GM03348 (cell line): ENCODE data around the gene ADAMTSL1.
A peak's percentile ranks its signal among the peaks of the same experiment; 100 is the strongest.

ENCODE experiments used
- DNase-seq: peaks from one replicate; pipeline ENCODE4 v3.0.0; 2012; ENCODE audit warnings: low spot score

ADAMTSL1 gene

DNA sequence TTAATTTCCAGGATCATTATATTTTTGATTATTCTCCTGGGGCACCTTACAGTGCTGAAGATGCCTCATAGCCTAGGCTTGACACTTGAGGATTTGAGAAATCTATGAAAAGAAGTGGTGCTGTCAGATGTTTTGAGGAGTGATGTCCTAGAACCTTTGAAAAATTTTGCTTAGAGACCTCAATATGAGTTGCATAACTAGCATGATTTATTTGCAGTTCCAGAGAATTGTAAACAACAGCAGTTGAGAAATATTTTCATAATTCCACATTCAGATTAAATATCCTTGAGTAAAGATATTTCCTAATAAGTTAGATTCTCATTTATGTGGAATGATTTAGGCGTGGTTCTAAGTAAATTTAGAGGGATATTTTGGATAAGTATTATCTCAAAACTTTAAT is 225.8 kb downstream of the ADAMTSL1 start:
- peak; percentile 19 for DNase-seq

DNA sequence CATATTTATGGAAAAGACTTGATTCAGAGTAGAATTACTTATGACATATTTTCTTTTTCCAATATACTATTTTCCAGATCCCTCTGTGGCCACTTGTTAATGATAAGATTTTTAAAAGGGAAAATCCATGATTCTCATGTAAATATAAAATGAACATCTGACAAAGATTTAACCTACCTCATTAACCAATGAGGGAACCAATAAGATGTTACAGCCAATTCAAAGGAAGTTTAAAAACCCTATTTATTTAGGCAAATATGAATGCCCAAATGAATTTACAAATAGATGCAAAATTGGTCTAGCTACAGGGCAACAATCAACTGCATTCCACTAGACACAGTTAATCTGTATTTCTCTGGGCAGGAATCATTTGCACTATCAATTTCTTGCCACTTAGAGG is 226.8 kb downstream of the ADAMTSL1 start:
- DNase-seq, result no peak

DNA sequence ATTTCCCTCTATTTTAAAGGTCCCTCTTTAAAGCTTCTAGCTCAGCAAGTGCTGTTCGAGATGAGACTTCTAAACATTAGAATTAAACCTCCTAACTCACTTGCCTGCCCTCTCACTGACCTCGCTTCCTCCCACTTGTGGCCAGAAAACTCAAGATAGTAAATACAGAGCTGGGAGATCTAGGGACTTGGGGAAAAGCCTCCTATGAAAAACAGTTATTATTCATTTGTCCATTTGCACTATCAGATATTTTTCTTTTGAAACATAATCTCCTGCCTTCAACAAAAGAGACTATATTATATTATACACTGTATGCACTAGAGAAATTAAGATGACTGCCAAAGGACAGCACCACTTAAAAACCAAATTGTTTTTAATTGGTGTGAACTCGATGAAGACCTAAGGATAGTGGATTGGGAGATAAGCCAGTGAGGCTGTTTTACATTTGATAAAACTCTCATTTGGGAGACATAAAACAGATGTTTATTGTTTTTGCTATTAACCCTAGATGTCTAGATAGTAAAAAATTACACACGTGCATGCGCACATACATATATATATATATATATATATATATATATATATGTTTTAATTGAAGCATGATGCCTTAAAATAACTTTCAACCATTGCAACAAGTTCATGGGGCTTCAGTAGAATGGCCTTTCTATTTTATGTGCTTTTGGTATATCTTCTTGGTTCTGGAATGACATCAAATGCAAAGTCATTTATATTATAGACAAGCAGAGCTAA is 229.4 kb downstream of the ADAMTSL1 start:
- DNase-seq, result no peak

DNA sequence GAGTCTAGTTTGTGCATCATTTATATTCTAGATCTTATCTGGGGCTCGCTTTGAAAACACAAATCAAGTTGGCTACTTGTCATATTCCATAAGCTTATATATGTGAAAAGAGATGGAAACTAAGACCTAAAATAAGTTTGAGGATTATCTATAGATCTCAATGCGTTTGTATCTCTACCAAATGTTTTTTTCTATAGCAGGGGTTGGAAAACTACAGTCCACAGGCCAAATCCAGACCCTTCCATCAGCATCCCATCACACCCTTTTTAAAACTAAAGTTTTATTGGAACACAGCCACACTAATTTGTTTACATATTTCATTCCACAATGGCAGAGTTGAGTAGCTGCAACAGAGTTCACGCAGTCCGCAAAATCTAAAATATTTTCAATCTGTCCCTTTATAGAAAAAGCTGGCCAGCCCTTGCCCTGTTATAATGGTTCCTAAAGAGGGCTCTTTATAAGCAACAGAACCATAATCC is 230.0 kb downstream of the ADAMTSL1 start:
- DNase-seq, result no peak

DNA sequence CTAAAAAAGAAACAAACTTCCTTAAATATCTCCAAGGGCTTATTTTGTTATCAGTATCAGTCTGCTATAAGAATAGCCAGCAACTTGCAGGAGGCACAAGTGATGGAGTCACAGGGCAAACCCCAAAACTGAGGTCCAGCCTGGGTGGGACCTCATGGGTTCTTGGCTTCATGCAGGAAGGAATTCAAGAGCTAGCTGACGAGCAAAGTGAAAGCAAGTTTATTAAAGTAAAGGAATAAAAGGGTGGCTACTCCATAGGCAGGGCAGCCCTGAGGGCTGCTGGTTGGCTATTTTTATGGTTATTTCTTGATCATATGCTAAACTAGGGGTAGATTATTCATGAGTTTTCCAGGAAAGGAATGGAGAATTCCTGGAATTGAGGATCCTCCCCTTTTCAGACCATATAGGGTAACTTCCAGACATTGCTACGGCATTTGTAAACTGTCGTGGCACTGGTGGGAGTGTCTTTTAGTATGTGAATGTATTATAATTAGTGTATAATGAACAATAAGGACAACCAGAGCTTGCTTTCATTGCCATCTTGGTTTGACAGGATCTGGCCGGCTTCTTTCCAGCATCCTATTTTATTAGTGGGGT is 231.9 kb downstream of the ADAMTSL1 start:
- DNase-seq, result no peak

DNA sequence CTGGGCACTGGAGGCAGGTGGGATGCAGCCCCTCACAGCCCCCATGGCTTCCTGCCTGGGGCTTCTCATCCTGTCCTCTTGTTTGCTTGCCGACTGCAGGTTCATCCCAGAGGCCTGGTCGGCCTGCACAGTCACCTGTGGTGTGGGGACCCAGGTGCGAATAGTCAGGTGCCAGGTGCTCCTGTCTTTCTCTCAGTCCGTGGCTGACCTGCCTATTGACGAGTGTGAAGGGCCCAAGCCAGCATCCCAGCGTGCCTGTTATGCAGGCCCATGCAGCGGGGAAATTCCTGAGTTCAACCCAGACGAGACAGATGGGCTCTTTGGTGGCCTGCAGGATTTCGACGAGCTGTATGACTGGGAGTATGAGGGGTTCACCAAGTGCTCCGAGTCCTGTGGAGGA is 232.7 kb downstream of the ADAMTSL1 start:
- DNase-seq, result no peak

DNA sequence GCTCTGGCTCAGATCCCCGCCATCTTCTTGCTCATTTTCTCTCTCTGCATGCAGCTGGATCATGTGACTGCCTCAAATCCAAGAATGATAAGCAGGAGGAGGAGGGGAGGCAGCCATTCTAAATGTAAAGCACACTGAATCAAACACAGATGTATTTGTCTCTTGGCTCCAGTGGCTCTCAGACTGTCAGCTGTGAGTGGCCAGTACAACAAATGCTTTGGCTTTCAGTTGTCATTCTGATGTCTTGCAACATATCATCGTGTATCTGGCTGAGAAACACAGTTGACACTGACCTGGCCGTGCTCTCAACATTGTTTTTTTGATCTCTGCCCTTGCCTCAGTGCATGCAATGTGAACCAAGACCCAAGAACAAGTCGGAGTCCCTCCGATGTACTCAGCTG is 233.1 kb downstream of the ADAMTSL1 start:
- DNase-seq, result peak; percentile 45

DNA sequence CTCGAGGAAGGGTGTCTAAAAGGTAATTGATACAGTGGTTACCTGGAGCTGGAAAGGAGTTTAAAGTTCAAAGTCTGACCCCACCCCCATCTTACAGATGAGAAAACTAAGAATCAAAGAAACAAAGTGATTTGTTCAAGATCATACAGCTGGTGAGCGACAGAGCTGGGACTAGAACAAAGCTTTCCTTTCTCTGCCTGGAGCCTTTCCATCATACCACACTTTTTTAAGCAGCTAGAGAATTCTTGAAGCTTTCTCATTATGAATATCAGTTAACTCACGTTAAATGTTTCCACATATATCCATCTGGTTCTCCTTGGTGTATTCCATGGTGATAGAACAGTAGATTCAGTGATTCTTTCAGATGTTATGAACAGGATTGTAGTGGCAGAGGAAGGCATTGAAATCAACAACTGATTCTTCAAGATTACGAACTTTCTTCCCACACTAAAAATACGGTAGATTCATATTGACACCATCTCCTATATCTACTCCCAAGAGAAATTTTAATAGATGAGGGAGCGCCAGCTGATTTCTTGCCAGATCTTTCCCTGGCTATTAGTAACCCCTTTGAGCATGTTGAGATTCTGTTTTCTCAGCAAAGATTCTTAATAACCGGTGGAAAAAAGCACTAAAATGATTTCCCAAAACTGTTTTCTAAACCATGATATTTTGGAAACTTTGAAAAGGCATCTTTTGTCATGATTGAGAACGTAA is 233.7 kb downstream of the ADAMTSL1 start:
- no peak for DNase-seq

DNA sequence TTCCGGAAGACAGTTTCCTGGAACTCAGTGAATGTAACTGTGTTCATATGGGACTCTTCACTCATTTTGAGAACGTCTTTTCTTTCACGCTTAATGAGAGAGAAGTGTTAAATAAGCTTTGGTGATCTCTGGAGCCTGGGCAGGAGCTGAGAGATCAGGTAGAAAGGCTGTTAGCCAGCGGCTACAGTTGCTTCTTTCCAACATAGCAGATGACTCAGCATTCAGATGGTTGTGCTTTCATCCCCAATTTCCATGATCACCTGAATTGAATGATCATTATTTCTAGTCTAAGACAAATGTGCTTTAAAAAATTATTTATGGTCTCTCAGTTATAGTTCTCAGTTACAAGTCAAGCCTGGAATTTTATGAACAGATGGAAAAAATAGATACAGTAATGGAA is 234.5 kb downstream of the ADAMTSL1 start:
- no peak for DNase-seq

DNA sequence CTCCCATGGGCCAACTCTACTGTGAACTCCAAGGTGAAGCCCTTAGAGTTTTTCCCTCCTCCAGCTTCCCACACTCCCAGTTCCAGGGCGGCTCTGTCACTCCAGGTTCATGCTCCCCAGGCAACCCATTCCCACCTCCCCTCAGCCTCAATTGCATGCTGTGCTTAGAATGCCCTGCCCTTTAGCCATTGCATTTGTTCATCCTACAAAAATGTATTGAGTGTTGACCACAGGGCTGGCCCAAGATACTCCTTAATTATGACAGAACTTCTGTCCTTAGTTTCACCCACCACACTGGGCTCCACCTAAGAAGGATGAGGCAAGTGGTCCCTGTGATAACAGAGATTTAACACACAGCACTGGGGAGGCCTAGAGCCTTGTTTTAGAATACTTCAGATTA is 236.1 kb downstream of the ADAMTSL1 start:
- DNase-seq, result peak; percentile 68

DNA sequence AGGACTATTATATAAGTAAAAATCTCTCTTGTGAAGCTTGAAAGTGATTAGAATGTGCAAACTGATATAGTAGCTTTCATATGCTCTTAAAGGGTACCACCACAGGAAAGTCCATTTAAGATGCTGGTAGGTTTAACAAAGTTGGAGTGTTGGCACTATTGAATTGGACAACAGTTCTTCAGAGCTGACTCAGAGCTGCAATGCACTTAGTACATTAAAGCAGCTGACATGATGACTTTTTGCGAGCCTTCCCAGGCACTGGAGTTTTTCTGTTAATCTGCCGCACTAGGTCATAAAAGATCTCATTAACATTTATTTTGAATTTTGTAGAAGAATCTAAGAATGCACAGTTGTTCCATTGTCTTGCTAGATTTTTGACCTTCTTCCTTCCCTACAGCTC is 243.8 kb downstream of the ADAMTSL1 start:
- no peak for DNase-seq

DNA sequence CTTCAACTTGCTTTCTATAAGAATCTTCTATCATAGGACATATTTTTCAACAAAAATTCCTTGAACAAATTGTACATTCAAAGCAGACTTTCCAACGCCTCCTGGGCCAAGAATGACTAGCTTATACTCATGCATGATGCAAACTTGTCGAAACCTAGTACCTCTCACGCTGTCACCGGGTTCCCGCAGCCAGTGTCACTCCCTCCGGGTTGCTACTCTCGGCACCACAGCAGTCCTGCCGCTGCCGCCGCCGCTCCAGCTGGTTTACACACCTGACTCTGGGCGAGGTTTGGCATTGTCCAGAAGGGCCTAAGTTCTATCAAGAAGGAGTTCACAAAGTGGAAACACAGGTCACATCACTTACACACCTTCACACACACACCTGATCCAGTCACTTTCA is 244.4 kb downstream of the ADAMTSL1 start:
- no peak for DNase-seq

DNA sequence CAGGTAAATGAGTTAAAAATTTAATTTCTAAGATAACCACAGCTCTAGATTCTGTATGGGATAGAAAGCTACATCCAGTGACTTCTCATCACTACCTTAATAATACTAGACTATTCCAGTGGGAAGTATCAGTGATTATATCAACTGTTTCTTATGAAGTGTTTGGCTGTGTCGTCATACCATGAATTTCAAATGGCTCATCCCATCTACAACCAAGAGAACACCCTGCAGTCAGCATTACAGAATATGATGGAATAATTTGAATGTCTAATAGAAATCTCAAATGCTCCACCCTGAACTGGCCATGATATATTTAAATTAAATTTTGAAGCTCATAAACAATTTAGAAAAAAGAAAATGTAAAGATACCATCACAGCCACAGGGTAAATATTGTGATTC is 245.0 kb downstream of the ADAMTSL1 start:
- no peak for DNase-seq

DNA sequence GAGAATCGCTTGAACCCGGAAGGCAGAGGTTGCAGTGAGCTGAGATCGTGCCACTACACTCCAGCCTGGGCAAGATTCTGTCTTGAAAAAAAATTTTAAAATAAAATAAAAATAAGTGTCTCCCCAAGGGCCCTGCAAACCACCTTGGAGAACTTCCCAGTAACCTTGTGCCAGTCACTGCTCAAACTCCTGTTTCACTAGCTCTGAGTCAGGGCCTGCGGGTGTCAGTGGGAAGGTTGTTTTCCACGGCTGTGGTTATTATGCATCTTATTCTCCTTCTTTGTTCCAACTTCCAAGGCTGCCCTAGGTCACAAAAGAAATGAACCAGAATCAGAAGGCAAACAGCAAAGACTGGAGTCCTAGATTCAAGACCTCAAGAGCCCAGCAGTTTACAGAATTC is 246.7 kb downstream of the ADAMTSL1 start:
- DNase-seq, result peak; percentile 76

DNA sequence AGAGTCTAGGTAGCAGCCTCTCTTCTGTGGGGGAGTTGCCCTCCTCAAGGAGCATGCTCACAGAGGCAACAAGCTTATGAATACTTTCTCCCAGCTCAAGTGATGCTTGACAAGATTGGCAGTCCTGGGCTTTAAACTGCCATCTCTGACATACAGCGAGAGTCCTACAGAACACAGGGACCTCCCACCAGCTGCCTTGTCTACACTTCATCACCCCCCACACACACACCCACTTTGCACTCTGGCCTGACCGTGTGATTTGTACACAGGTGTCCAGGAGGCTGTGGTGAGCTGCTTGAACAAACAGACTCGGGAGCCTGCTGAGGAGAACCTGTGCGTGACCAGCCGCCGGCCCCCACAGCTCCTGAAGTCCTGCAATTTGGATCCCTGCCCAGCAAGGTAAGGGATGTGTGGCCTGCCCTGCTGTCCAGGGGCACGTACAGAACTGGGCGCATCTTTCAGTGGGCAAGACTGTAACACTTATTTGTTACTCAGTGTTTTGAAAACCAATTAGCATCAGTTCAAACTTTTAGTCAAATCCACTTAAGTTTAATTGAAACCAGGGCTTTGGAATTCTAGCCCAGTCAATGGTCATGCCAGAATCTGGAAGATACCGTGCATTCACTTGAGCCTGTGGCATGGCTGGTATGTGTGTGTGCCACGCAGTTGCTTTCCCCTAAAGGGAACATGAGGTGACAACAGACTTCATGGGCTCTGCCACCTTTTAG is 247.5 kb downstream of the ADAMTSL1 start:
- DNase-seq, result no peak

DNA sequence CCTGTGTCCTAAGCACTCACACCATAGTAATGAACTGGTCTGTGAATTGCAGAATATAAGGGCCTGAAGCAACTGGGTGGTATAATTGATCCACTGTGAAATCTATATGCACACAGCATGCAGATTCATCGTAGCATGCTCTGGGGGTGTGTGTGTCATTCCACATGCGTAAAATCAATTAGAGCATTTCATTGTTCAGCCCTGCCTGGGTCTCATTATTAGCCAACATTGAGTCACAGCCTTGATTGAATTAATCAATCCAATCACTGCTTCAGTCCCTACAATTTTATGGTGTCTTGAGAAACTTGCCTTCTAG is 248.0 kb downstream of the ADAMTSL1 start:
- no peak for DNase-seq

DNA sequence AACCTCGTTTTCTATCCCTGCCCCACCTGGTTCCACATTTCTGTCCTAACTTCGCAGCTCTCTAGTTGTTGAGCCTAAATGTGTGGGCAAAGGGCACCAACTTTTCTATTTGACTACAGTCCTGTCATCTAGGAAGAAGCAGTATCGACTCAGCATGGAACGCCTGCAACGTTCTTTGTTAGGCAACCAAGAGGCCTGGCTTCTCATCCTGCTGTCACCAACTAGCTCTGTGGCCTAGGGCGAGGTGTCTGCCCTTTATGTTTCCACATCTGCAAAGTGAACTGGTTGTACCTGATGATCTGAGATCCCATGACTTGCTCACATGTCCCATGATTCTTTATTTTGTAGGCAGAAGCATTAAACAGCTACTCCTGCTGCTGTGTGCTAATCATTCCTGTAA is 248.9 kb downstream of the ADAMTSL1 start:
- DNase-seq, result no peak

DNA sequence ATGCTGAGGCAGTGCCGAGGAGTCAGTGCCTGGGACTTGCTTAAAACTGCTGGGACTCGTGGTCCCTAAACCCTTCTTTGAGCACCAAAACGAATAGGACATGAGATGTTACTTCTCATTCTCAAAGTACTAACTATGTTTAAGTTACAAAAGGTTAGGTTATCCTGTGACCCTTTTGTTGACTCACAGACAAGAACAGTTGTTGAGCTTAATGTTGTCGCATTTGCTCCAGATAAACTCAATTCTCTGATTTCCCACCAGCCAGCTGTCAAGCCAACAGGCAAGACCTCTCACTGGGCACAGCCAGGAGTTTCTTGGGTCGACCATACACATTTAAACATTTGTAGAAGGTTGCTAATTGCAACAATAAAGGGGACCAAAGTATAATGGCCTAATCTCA is 249.4 kb downstream of the ADAMTSL1 start:
- no peak for DNase-seq

DNA sequence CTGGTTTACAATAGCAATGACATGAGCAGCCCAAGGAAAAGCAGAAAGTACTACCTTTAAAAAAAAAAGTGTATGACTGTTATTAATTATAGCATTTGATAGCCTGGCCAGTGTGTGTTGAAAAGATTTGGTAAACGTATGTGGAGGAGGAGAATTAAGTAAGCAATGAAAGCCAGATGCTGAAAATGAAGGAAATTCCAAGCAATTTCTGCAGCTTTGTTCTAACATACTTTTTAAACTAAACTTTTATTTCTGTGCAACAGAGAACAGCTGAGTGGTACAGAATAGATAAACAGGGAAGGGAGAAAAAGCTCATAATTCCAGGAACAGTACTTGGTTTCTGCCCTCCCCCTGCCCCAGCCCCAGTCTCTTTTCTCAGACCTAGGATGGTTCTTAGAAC is 252.6 kb downstream of the ADAMTSL1 start:
- peak; percentile 60 for DNase-seq

DNA sequence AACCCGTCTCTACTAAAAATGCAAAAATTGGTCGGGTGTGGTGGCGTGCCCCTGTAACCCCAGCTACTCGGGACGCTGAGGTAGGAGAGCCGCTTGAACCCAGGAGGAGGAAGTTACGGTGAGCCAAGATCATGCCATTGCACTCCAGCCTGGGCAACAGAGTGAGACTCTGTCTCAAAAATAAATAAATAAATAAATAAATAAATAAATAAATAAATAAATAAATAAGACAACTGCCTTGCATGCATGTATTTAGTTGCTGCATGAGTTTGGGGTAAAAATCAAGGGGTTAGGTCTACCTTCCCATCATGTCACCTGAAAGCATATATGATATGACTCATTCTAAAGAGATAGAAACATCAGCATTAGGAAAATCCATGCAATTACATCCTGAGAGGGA is 254.0 kb downstream of the ADAMTSL1 start:
- no peak for DNase-seq

DNA sequence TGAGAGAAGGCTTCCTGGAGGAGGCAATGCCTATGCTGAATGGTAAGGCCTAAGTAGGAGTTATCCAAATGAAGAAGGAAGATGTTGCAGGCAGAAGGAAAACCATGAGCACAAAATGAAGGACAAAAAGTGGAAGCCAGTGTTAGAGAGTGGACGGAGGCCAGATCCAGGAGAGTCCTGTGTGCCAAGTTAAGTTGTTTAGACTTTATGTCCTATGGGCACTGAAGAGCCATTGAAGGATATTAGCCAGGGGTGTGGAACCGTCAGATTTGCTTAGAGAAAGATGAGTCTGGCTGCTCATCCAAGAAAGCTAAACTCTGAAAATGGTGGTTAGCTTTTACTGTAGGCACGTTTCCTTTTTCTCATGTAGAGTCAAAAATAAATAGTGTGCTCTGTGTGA is 254.7 kb downstream of the ADAMTSL1 start:
- DNase-seq, result no peak

DNA sequence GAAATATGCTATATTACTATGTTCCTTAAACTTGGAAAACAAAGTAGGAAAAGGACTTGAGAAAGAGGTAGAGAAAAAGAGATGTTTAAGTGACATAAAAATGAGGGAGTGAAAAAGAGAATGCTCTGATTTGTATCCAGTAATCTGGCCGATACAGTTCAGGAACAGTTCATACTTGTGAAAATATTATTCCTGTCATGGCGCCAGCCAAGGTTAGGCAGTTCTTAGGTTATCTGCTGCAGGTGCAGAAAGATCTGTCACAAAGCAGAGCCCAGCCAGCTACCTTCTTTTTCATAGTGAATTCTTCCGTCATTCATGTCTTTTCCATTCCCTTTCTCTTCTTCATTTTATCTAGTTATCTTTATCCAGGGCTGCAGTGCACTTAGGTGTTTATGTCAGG is 256.3 kb downstream of the ADAMTSL1 start:
- DNase-seq, result no peak

DNA sequence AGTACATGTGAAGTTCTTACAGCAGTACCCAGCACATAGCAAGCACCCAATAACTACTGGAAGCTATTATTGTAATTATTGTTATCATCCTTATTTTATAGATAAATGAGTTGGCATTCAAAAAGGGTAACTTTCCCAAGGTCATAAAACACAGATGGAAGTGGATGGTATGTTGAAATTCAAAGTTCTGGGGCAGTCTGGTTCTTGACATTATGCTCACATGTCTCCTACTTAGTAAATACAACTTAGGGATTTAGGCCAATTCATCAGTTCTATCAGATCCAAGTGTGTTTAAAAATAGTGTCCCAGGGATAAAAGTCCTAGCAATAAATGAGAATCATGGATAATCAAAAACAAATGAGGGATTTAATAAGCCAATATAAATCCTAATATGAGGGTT is 265.2 kb downstream of the ADAMTSL1 start:
- DNase-seq, result no peak
